NCI-H226 (cell line): ENCODE data around the gene GNAQ.

Source experiments
- DNase-seq: peaks from one replicate; pipeline ENCODE4 v3.0.0-alpha.2; 2015

GNAQ gene

GRCh38 chr9:77838986-77839385, 192.6 kb downstream of the GNAQ start:
- DNase-seq, result no peak

- DNase-seq, result peak; percentile 21
These were observed 196.6 kb downstream of the GNAQ start for GRCh38 chr9:77834898-77835488.

GRCh38 chr9:77833561-77834429, 197.8 kb downstream of the GNAQ start:
- no peak for DNase-seq

- no peak for DNase-seq
These were observed 199.0 kb downstream of the GNAQ start for GRCh38 chr9:77832639-77833038.

- no peak for DNase-seq
These were observed 199.8 kb downstream of the GNAQ start for GRCh38 chr9:77831781-77832180.

GRCh38 chr9:77830618-77831285, 200.9 kb downstream of the GNAQ start:
- no peak for DNase-seq

GRCh38 chr9:77829420-77829819, 202.2 kb downstream of the GNAQ start:
- DNase-seq, result no peak

GRCh38 chr9:77827104-77827784, 204.4 kb downstream of the GNAQ start:
- no peak for DNase-seq

GRCh38 chr9:77826621-77827020, 205.0 kb downstream of the GNAQ start:
- no peak for DNase-seq

GRCh38 chr9:77826116-77826515, 205.5 kb downstream of the GNAQ start:
- no peak for DNase-seq

GRCh38 chr9:77825361-77825760, 206.2 kb downstream of the GNAQ start:
- no peak for DNase-seq

- peak; percentile 24 for DNase-seq
These were observed 211.2 kb downstream of the GNAQ start for GRCh38 chr9:77820293-77820954.

GRCh38 chr9:77819657-77820056, 212.0 kb downstream of the GNAQ start:
- no peak for DNase-seq

GRCh38 chr9:77817590-77818311, 213.9 kb downstream of the GNAQ start:
- DNase-seq, result no peak

- peak; percentile 56 for DNase-seq
These were observed 214.8 kb downstream of the GNAQ start for GRCh38 chr9:77816641-77817341.

GRCh38 chr9:77815260-77815659, 216.4 kb downstream of the GNAQ start:
- DNase-seq, result no peak

- no peak for DNase-seq
These were observed 219.8 kb downstream of the GNAQ start for GRCh38 chr9:77811832-77812231.

GRCh38 chr9:77810637-77811119, 220.9 kb downstream of the GNAQ start:
- no peak for DNase-seq

- no peak for DNase-seq
These were observed 221.6 kb downstream of the GNAQ start for GRCh38 chr9:77810047-77810446.

- DNase-seq, result peak; percentile 21
These were observed 222.1 kb downstream of the GNAQ start for GRCh38 chr9:77809552-77809951.

GRCh38 chr9:77808751-77809081, 222.9 kb downstream of the GNAQ start:
- peak; percentile 22 for DNase-seq
